ENCODE measurements around the gene C10orf105.

The C10orf105 gene

DNA sequence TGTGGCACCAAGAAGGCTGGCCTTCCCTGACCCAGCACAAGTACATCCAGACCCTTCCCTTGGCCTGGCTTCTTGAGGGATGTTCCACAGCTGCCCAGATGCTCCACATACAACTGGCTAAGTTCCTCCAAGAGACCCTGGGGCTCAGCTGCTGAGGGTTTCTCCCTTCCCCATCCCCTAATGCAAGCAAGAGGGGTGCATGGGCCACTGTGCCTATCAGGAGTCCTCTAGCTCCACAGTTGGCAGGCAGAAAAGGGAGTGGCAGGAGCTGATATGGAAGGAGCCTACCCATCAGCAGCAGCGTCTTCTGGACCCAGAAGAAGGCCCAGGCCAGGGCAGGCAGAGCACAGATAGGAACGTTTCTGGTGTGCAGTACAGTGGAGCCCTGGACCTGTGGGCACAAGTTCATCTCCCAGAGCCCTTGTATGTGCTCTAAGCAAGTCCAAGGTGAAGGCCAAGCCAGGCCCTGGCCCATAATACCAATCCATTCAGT is 27.5 kb upstream of the C10orf105 start:
- Mint-ChIP-seq H3K4me1 (peaks cover 61 to 77% of the 10 kb centered on the region in 2 donors), H3K27ac (peak overlapping the region; percentile 96), H3K27me3 (no peaks in the 10 kb centered on the region), H3K4me3 (no peak overlapping the region), H3K9me3 (peaks cover 0 to 2% of the 10 kb centered on the region in 2 donors), H3K36me3 (peaks cover 0 to 13% of the 10 kb centered on the region in 2 donors)
- ATAC-seq (replicated peaks) (no peak), DNase-seq (no peak)

- ATAC-seq (replicated peaks), result no peak
- no peak for DNase-seq
- H3K27ac Mint-ChIP-seq, result peak overlapping the region; percentile 96
- no peaks in the 10 kb centered on the region for H3K27me3 Mint-ChIP-seq
- H3K9me3 Mint-ChIP-seq, result peaks cover 0 to 2% of the 10 kb centered on the region in 2 donors
- H3K4me3 Mint-ChIP-seq, result no peak overlapping the region
- H3K36me3 Mint-ChIP-seq, result peaks cover 0 to 10% of the 10 kb centered on the region in 2 donors
- H3K4me1 Mint-ChIP-seq, result peaks cover 58 to 76% of the 10 kb centered on the region in 2 donors
Observed at GRCh38 chr10:71746344-71747037, 26.9 kb upstream of the C10orf105 start.

GRCh38 chr10:71745664-71746250 is 26.2 kb upstream of the C10orf105 start:
- Mint-ChIP-seq H3K9me3 (peaks cover 0 to 2% of the 10 kb centered on the region in 2 donors), H3K4me3 (no peak overlapping the region), H3K27ac (peak overlapping the region; percentile 28), H3K27me3 (no peaks in the 10 kb centered on the region), H3K36me3 (peaks cover 0 to 9% of the 10 kb centered on the region in 2 donors), H3K4me1 (peaks cover 56 to 76% of the 10 kb centered on the region in 2 donors)
- no peak for DNase-seq
- ATAC-seq (replicated peaks), result no peak

DNA sequence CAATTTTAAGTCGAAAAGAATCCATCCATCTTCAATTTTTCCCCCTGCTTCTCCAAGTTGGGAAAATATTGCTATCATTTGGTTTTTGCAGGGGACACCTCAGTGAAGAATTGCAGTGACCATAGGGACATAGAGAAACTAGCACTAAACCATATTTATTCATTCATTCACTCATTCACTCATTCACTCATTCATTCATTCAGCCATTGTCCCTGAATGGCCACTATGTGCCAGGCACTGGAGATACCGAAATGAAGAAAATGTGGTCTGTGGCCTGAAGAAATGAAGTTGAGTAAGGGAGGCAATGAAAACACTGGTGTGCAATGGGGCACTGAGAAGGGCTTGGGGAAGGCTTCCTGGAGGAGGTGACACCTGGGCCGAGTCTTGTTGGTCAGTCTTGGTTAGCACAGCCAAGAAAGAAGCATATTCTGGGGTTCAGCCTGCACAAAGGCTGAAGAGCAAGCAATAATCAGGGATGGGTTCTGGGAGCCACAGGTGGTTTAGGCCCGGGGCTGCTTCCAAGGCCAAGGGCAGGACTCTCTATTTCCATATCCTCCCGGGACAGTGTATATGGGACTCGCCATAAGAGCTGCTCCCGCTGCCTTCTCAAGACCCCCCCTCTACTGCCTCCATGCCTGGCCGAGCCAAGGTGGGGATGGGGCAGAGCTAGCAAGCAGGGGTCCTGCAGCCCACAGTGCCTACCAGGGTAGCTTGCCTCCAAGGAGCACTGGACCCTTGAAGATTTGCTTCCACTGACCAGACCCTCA is 25.5 kb upstream of the C10orf105 start:
- peaks cover 0 to 2% of the 10 kb centered on the region in 2 donors for H3K9me3 Mint-ChIP-seq
- peaks cover 0 to 3% of the 10 kb centered on the region in 2 donors for H3K36me3 Mint-ChIP-seq
- H3K27me3 Mint-ChIP-seq, result no peaks in the 10 kb centered on the region
- no peak overlapping the region for H3K27ac Mint-ChIP-seq
- ATAC-seq (replicated peaks) (no peak), DNase-seq (no peak)
- H3K4me3 Mint-ChIP-seq, result no peak overlapping the region
- peaks cover 55 to 75% of the 10 kb centered on the region in 2 donors for H3K4me1 Mint-ChIP-seq

- DNase-seq (no peak), ATAC-seq (replicated peaks) (no peak)
- H3K9me3 Mint-ChIP-seq, result peaks cover 0 to 2% of the 10 kb centered on the region in 2 donors
- no peak overlapping the region for H3K4me3 Mint-ChIP-seq
- H3K27me3 Mint-ChIP-seq, result no peaks in the 10 kb centered on the region
- peaks cover 0 to 3% of the 10 kb centered on the region in 2 donors for H3K36me3 Mint-ChIP-seq
- H3K4me1 Mint-ChIP-seq, result peaks cover 53 to 75% of the 10 kb centered on the region in 2 donors
- no peak overlapping the region for H3K27ac Mint-ChIP-seq
Observed at GRCh38 chr10:71743866-71744265, 24.3 kb upstream of the C10orf105 start.

DNA sequence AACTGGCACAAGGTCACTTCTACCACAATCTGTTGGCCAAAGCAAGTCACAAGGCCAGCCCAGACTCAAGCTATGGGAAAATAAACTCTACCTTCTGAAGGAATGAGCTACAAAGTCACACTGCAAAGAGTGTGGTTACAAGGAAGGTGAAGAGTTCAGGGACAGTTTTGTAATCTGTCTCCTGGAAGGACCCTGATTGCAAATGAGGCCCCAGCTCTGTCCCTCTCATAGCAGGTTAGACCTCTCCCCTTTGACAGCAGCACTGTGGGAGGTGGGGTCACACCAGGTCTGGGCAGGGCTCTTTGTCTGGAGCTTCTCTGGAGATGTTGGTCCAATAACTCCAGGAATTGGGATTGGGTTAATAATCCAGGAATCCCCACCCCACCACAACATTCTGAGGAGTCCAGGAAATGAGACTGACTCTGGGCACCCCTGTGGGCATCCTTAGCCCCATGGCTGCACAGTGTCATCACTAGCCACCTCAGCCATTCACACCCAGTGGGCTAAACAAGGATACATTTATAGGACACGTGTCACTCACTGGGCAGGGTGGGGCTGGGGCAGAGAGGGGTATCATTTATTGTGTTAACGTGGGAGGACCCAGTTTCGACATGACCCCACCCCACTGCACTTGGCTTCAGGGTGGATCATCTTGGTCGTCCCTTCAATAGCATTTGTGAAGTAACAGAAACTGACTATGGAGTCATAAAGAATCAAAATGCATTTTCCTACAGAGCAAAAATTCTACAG is 23.7 kb upstream of the C10orf105 start:
- H3K27me3 Mint-ChIP-seq, result no peaks in the 10 kb centered on the region
- ATAC-seq (replicated peaks) (no peak), DNase-seq (no peak)
- H3K27ac Mint-ChIP-seq, result no peak overlapping the region
- peaks cover 0 to 2% of the 10 kb centered on the region in 2 donors for H3K9me3 Mint-ChIP-seq
- no peak overlapping the region for H3K4me3 Mint-ChIP-seq
- no peaks in the 10 kb centered on the region for H3K36me3 Mint-ChIP-seq
- peaks cover 51 to 72% of the 10 kb centered on the region in 2 donors for H3K4me1 Mint-ChIP-seq

- no peaks in the 10 kb centered on the region for H3K27me3 Mint-ChIP-seq
Observed at GRCh38 chr10:71742301-71743088, 22.9 kb upstream of the C10orf105 start.

GRCh38 chr10:71741671-71742070 is 22.1 kb upstream of the C10orf105 start:
- no peak for DNase-seq
- Mint-ChIP-seq H3K4me1 (peaks cover 51 to 72% of the 10 kb centered on the region in 2 donors), H3K27ac (peak overlapping the region; percentile 9), H3K36me3 (no peaks in the 10 kb centered on the region), H3K4me3 (no peak overlapping the region), H3K27me3 (no peaks in the 10 kb centered on the region), H3K9me3 (no peaks in the 10 kb centered on the region)
- no peak for ATAC-seq (replicated peaks)

More at GRCh38 chr10:71742301-71743088, 22.9 kb upstream of the C10orf105 start:
- no peak for ATAC-seq (replicated peaks)
- Mint-ChIP-seq H3K27ac (no peak overlapping the region), H3K9me3 (no peaks in the 10 kb centered on the region), H3K4me3 (no peak overlapping the region), H3K36me3 (no peaks in the 10 kb centered on the region), H3K4me1 (peaks cover 52 to 72% of the 10 kb centered on the region in 2 donors)
- DNase-seq, result no peak

- ATAC-seq (replicated peaks) (no peak), DNase-seq (no peak)
- Mint-ChIP-seq H3K27ac (no peak overlapping the region), H3K9me3 (no peaks in the 10 kb centered on the region), H3K4me1 (peaks cover 51 to 72% of the 10 kb centered on the region in 2 donors), H3K27me3 (no peaks in the 10 kb centered on the region), H3K4me3 (no peak overlapping the region), H3K36me3 (no peaks in the 10 kb centered on the region)
Observed at GRCh38 chr10:71741029-71741428, 21.5 kb upstream of the C10orf105 start.

DNA sequence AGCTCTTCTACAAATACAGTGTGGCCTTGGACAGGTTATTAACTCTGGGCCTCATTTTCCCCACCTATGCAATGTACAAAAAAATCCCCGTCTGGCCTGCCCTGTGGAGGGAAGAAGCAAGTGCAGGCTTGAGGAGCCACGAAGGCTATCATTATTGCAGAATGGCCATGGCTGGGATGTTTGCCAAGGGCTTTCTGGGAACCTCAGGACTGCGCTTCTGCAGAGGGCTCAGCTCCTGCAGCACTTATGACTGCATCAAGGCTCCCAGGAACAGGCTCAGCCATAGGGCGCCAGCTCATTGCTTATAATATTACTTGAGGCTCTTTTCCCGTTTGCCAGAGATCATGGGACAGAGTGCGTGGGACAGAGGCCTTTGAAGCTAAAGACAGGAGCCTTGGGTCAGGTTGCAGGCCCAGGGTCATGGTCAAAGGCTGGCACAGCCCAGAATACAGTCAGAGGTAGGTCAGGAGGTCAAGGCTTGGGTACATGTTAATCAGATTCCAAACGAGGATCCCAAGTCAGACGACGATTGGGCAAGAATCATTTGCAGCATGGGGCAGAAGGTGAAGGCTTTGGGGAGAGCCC is 20.6 kb upstream of the C10orf105 start:
- no peaks in the 10 kb centered on the region for H3K27me3 Mint-ChIP-seq
- DNase-seq (no peak), ATAC-seq (replicated peaks) (no peak)
- H3K36me3 Mint-ChIP-seq, result no peaks in the 10 kb centered on the region
- no peak overlapping the region for H3K4me3 Mint-ChIP-seq
- no peak overlapping the region for H3K27ac Mint-ChIP-seq
- peaks cover 52 to 72% of the 10 kb centered on the region in 2 donors for H3K4me1 Mint-ChIP-seq
- no peaks in the 10 kb centered on the region for H3K9me3 Mint-ChIP-seq

- no peaks in the 10 kb centered on the region for H3K9me3 Mint-ChIP-seq
- H3K36me3 Mint-ChIP-seq, result no peaks in the 10 kb centered on the region
- no peak for ATAC-seq (replicated peaks)
- H3K27me3 Mint-ChIP-seq, result no peaks in the 10 kb centered on the region
- no peak overlapping the region for H3K4me3 Mint-ChIP-seq
- peak overlapping the region; percentile 69 for H3K27ac Mint-ChIP-seq
- DNase-seq, result no peak
- H3K4me1 Mint-ChIP-seq, result peaks cover 58 to 76% of the 10 kb centered on the region in 2 donors
Observed at GRCh38 chr10:71739358-71739900, 19.9 kb upstream of the C10orf105 start.

DNA sequence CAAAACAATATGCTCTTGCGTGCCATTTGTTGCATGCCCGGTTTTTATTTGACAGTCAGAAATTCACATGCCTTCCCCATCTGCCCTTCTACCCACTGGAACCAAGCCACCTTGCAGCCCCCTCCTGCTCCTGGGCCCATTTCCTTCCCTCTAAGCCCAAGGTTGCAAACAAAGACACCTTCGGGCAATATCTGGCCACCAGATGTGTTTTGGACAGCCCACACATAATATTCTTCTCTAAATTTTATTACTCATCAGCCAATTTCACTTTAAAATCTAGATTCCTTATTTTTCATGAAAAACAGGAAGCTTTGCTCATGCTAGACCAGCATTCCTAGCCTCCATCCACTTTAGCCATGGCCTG is 18.2 kb upstream of the C10orf105 start:
- Mint-ChIP-seq H3K4me1 (peaks cover 66 to 86% of the 10 kb centered on the region in 2 donors), H3K9me3 (no peaks in the 10 kb centered on the region), H3K27ac (peak overlapping the region; percentile 84), H3K36me3 (no peaks in the 10 kb centered on the region), H3K4me3 (no peak overlapping the region), H3K27me3 (no peaks in the 10 kb centered on the region)
- DNase-seq (no peak), ATAC-seq (replicated peaks) (peak; percentile 30 to 40)

All from stimulated activated naive B cell treated with anti-CD40 and anti-IgM and Interleukin-4, amounts not matched to agents 10 μg/mL and 1 μg/mL and 100 μg/mL, for 72 hours (primary cell).